Transverse colon (tissue), 3 donors: ENCODE data around the gene SLC38A7.

Source experiments
- EP300 ChIP-seq: sonication (generic); formaldehyde crosslinking; IDR thresholded peaks from one replicate; pipeline ENCODE4 v1.6.1; 2017; ENCODE audit warnings: antibody characterized with exemption, low read depth
- POLR2A ChIP-seq: fragments of 450-650 bp; IDR thresholded peaks from one replicate; pipeline ENCODE4 v1.6.1; 2016; ENCODE audit warnings: antibody characterized with exemption, mild to moderate bottlenecking, moderate library complexity
- TF ChIP-seq, protein P1 (sequence below), 5 experiments: fragments of 200-600 bp in 3 of 5; fragments of 450-650 bp in 2 of 5; sonication (generic) in 3 of 5; IDR thresholded peaks; 1 replicate in 2 of 5; 2 replicates in 3 of 5; pipeline ENCODE4 v1.5.1; 2016 to 2017; ENCODE audit warnings: antibody characterized with exemption in 5 of 5, inconsistent platforms in 3 of 5, mild to moderate bottlenecking in 2 of 5, moderate library complexity in 1 of 5

DNA sequence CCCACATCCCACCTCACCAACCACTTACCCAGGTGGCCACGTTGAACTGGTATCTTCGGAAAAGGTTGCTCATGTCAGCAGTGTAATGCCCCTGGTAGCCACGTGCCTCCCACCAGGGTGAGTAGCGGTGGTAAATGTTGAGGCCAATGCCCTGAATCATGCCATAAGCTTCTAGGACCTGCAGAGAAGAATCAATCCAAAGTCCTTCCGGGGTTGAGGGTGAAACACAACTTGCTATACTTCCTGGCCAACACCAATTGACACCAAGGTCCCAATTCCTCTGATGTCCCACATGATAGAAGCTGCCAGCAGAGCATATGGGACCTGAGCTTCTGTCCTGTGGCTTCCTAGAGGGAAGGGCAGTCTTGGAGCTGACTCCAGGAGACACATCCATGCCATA lies 43.6 kb downstream of the SLC38A7 start:
- TF ChIP-seq POLR2A (no peak), EP300 (no peak)
- TF ChIP-seq, protein P1, sequence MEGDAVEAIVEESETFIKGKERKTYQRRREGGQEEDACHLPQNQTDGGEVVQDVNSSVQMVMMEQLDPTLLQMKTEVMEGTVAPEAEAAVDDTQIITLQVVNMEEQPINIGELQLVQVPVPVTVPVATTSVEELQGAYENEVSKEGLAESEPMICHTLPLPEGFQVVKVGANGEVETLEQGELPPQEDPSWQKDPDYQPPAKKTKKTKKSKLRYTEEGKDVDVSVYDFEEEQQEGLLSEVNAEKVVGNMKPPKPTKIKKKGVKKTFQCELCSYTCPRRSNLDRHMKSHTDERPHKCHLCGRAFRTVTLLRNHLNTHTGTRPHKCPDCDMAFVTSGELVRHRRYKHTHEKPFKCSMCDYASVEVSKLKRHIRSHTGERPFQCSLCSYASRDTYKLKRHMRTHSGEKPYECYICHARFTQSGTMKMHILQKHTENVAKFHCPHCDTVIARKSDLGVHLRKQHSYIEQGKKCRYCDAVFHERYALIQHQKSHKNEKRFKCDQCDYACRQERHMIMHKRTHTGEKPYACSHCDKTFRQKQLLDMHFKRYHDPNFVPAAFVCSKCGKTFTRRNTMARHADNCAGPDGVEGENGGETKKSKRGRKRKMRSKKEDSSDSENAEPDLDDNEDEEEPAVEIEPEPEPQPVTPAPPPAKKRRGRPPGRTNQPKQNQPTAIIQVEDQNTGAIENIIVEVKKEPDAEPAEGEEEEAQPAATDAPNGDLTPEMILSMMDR (IDR thresholded peaks at IDR 0.05) = no peak
